CD4-positive, alpha-beta memory T cell (primary cell): ENCODE results near the gene PKN1. TPM values are rescaled to one million over a fixed set of nuclear protein-coding genes. Genes with fewer than 3 reads are reported as not detected.
A peak's percentile ranks its signal among the peaks of the same experiment; 100 is the strongest.

Experiments used
- CTCF ChIA-PET: fragments of 350-600 bp; sonication (Branson Sonifier 250); formaldehyde crosslinking; loops from one replicate; lab custom pipeline; 2021; ENCODE audit warnings: inconsistent platforms; ENCODE audit not compliant: partially characterized antibody; lab: Charles Lee
- POLR2A ChIA-PET: fragments of 350-600 bp; sonication (Branson Sonifier 250); formaldehyde crosslinking; loops from one replicate; lab custom pipeline; 2021; ENCODE audit not compliant: partially characterized antibody; lab: Charles Lee
- DNase-seq, 5 donors: peaks; one replicate each; pipeline versions ENCODE4 v3.0.0 to v3.0.0-alpha.2; 2020 to 2022; ENCODE audit warnings: mixed read lengths in 1 of 5
- H3K27ac ChIP-seq: one replicate; pipeline ENCODE4 v1.7.0; 2013; ENCODE audit warnings: low read depth, low read length
- H3K27me3 ChIP-seq: 2 replicates; pipeline ENCODE4 v1.7.0; 2013; ENCODE audit warnings: mild to moderate bottlenecking, low read length, moderate library complexity; ENCODE audit not compliant: insufficient read depth
- H3K36me3 ChIP-seq: 2 replicates; pipeline ENCODE4 v1.7.0; 2013; ENCODE audit warnings: mild to moderate bottlenecking, low read length, moderate library complexity; ENCODE audit not compliant: insufficient read depth
- H3K4me1 ChIP-seq: 2 replicates; pipeline ENCODE4 v1.7.0; 2013; ENCODE audit warnings: mild to moderate bottlenecking, low read length, moderate library complexity; ENCODE audit not compliant: insufficient read depth
- H3K4me3 ChIP-seq, 2 donors: one replicate each; pipeline ENCODE4 v1.7.0; 2013; ENCODE audit warnings: low read length in 2 of 2, mild to moderate bottlenecking in 1 of 2
- H3K9me3 ChIP-seq, 2 donors: one replicate each; pipeline ENCODE4 v1.7.0; 2013; ENCODE audit warnings: low read length in 2 of 2, control low read depth in 1 of 2; ENCODE audit not compliant: control insufficient read depth in 1 of 2
- H3K27ac Mint-ChIP-seq, 7 donors: one replicate each; pipeline ENCODE4 v1.8.0; 2020 to 2021; ENCODE audit warnings: mixed read lengths in 7 of 7, mild to moderate bottlenecking in 6 of 7, inconsistent platforms in 3 of 7, moderate library complexity in 3 of 7
- H3K27me3 Mint-ChIP-seq, 2 donors: one replicate each; pipeline ENCODE4 v1.8.0; 2020 to 2021; ENCODE audit warnings: mixed read lengths in 2 of 2
- H3K36me3 Mint-ChIP-seq, 2 donors: one replicate each; pipeline ENCODE4 v1.8.0; 2020 to 2021; ENCODE audit warnings: mixed read lengths in 2 of 2, inconsistent platforms in 1 of 2, mild to moderate bottlenecking in 1 of 2
- H3K4me1 Mint-ChIP-seq, 4 donors: one replicate each; pipeline ENCODE4 v1.8.0; 2020 to 2021; ENCODE audit warnings: mixed read lengths in 4 of 4, mild to moderate bottlenecking in 1 of 4
- H3K4me3 Mint-ChIP-seq, 8 donors: one replicate each; pipeline ENCODE4 v1.8.0; 2020 to 2021; ENCODE audit warnings: mixed read lengths in 8 of 8, mild to moderate bottlenecking in 7 of 8, moderate library complexity in 6 of 8, inconsistent platforms in 3 of 8
- H3K9me3 Mint-ChIP-seq, 8 donors: one replicate each; pipeline ENCODE4 v1.8.0; 2020 to 2021; ENCODE audit warnings: mixed read lengths in 8 of 8, mild to moderate bottlenecking in 5 of 8, inconsistent platforms in 3 of 8, moderate library complexity in 1 of 8
- intact Hi-C: fragments of 100-400 bp; cut with micrococcal nuclease; formaldehyde crosslinking; loops from one replicate; pipeline ENCODE4 v1.15.1; 2023
- polyA plus RNA-seq, 2 donors: library from polyadenylated mRNA; unstranded; fragments of 300-500 nt; fragmentation: Illumina TruSeq; gene quantifications; one replicate each; pipeline ENCODE4 v1.2.3, GENCODE V29; 2021
- total RNA-seq, 2 experiments: library from RNA; stranded (reverse); gene quantifications; one replicate each; pipeline ENCODE4 v1.2.3, GENCODE V29; 2021

Gene PKN1
- total and polyA plus RNA-seq, 4 experiments from 2014 or later: 41.5 to 205 (median 138) TPM

DNA sequence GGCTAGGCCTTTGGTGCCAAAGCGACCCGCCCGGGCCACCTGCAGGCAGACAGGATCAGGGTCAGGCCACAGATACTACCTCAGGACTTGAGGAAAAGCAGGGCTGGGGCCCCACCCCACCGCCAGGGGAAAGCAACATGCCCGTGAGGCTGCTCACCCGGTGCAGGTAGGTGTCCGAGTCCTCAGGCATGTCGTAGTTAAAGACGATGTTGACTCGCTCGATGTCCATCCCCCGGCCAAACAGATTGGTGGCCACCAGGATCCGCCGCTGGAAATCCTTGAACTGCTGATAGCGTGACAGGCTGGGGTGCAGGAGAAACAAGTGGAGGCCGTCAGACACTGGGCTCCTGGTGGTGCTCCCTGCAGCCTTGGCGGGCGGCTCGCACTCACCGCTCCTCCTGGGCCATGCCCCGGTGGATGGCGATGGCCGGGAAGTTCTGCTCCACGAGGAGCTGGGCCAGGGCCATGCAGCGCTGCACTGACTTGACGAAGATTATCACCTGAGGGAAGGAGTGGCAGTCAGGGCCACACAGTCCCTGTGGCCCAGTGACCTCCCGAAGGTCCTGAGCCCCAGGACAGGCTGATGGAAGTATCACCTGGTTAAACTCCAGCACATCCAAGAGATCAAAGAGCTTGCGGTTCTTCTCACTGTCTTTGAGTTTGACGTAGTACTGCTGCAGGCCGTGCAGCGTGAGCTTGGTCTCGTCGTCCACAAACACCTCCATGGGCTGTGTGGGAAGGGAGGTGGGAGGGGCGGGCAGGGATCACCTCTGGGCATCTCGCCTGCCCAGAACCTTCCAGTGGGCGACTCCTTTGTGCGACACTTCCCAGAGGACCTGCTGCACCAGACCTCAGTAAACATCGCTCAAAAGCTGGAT is 23.7 kb upstream of the PKN1 start:
- H3K9me3 ChIP-seq: no peaks in the 10 kb centered on the region
- Mint-ChIP-seq H3K27me3 (no peaks in the 10 kb centered on the region), H3K4me1 (peaks cover 29 to 90% (median 51%) of the 10 kb centered on the region in 4 donors), H3K27ac (peak overlapping the region; percentile 36 to 95 (median 86)), H3K4me3 (peak overlapping the region in 4 of 8 donors; percentile 45 to 84 (median 60)), H3K9me3 (peaks cover 0 to 13% (median 0%) of the 10 kb centered on the region in 8 donors), H3K36me3 (peaks cover 51 to 85% of the 10 kb centered on the region in 2 donors)
- H3K36me3 ChIP-seq: peaks cover 76% of the 10 kb centered on the region
- H3K4me1 ChIP-seq: peaks cover 68% of the 10 kb centered on the region
- no peak overlapping the region for H3K4me3 ChIP-seq
- ChIA-PET POLR2A (interaction anchor here (1.0 to 9.4 kb wide), 10 partner anchors 10 to 273 kb away, joined by 3 to 206 read pairs (median 6); partner anchors contain the start of genes ADGRE5, ASF1B, DDX39A and GIPC1), CTCF (interaction anchor here (0.8 to 2.2 kb wide), 10 partner anchors 19 to 272 kb away, joined by 3 to 12 read pairs (median 4); partner anchors contain the start of gene PKN1)
- peak overlapping the region; percentile 15 for H3K27ac ChIP-seq
- intact Hi-C loops: loop anchor here (1.0 to 5.0 kb wide), 2 partner anchors 10 to 192 kb away; partner anchors contain the start of gene DDX39A
- DNase-seq: peak in 4 of 5 donors; percentile 41 to 63 (median 48)
- H3K27me3 ChIP-seq: no peaks in the 10 kb centered on the region

DNA sequence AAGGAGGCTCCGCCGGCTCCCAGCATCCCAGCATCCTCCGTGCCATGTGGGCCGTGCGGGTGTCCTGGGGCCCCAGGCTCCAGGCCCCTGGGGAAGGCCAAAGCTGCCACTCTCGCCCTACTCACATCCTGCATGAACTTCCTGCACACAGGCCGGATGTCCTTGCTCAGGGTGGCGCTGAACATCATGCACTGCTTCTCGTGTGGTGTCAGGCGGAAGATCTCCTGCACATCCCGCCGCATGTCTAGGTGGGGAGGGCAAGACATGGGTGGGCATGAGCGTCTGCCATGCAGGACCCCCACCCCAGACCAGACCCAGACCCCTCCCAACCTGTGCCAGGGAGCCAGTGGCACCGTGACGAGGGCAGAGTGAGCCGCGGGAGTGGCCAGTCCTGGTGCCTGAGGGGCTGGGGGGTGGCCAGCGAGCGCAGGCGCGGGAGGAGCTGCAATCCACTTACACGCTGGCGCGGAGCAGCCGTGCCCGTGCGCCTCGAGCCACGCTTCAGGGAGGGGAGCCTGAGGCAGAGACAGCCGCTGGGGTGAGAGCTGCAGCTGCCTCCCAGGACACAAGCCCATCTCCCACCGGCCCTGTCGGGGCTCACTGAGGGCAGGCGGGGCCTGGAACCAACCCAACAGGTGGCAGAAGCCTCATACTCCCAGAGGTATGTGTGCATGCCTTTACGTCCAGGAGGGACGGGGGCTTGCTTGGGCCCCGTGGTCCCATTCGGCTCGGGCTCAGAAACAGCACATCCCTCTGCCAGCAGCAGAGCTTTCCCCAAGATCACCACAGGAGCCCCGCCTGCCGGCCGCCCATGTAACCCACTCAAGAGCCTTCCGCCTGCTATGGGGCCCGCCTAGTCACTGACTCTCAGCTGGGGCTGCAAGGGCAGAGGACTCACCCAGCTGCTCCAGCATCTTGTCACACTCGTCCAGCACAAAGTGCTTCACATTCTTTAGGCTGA is 22.7 kb upstream of the PKN1 start:
- Histone ChIP-seq H3K27ac (peak overlapping the region; percentile 15), H3K27me3 (no peaks in the 10 kb centered on the region), H3K9me3 (no peaks in the 10 kb centered on the region), H3K4me1 (peaks cover 77% of the 10 kb centered on the region), H3K36me3 (peaks cover 69% of the 10 kb centered on the region), H3K4me3 (no peak overlapping the region)
- POLR2A ChIA-PET: interaction anchor here (1.0 to 9.4 kb wide), 11 partner anchors 9 to 274 kb away, joined by 3 to 206 read pairs (median 6); partner anchors contain the start of genes ADGRE5, ASF1B, DDX39A and DNAJB1
- H3K36me3 Mint-ChIP-seq: peaks cover 44 to 82% of the 10 kb centered on the region in 2 donors
- peak overlapping the region; percentile 86 to 95 (median 91) for H3K27ac Mint-ChIP-seq
- CTCF ChIA-PET: interaction anchor here (0.8 to 2.2 kb wide), 13 partner anchors 18 to 273 kb away, joined by 3 to 12 read pairs (median 5); partner anchors contain the start of gene PKN1
- peaks cover 0 to 13% (median 0%) of the 10 kb centered on the region in 8 donors for H3K9me3 Mint-ChIP-seq
- H3K4me1 Mint-ChIP-seq: peaks cover 33 to 91% (median 57%) of the 10 kb centered on the region in 4 donors
- H3K4me3 Mint-ChIP-seq: peak overlapping the region; percentile 42 to 84 (median 67)
- intact Hi-C loops: loop anchor here (1.0 kb wide), 1 partner anchor 9 kb away; the partner anchor contains the start of gene DDX39A
- H3K27me3 Mint-ChIP-seq: no peaks in the 10 kb centered on the region
- peak; percentile 63 to 80 (median 72) for DNase-seq

DNA sequence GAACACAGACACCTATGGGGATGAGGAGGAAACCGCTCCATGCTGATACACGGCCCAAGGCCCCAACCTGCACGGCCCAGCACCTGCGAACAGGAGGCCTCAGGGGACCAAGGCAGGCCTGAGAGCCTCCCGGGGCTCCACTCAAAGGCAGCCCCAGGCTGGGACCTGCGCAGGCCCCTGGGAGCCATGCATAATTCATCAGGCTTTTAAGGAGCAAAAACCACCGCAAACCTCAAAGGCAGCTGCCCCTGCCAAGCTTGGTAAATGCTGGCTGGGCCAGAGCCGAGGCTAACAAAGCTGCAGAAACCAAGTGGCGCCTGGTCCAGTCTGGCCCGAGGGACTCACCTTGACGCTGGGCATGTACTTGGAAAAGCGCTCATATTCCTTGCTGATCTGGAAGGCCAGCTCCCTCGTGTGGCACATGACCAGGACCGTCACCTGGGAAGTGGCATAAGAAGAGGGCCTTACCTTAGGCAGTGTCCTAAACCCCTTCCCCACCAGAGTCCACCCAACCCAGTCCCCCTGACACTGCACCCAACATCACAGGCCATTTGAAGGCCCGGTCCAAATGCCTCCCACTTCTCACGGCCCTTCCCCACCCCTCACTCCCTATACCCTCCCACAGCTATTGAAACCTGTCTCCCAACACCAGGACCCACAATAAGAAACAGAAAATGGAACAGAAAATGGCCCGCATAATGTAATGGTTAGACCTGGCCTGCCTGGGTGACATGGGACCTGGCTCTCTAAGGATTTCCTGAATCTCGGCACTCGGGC is 21.8 kb upstream of the PKN1 start:
- Histone ChIP-seq H3K36me3 (peaks cover 64% of the 10 kb centered on the region), H3K27ac (peak overlapping the region; percentile 8), H3K27me3 (no peaks in the 10 kb centered on the region), H3K4me1 (peaks cover 80% of the 10 kb centered on the region), H3K4me3 (no peak overlapping the region), H3K9me3 (no peaks in the 10 kb centered on the region)
- Mint-ChIP-seq H3K4me3 (peak overlapping the region in 6 of 8 donors; percentile 21 to 77 (median 49)), H3K27me3 (no peaks in the 10 kb centered on the region), H3K9me3 (peaks cover 0 to 13% (median 0%) of the 10 kb centered on the region in 8 donors), H3K36me3 (peaks cover 41 to 83% of the 10 kb centered on the region in 2 donors), H3K27ac (peak overlapping the region; percentile 21 to 94 (median 80)), H3K4me1 (peaks cover 38 to 92% (median 62%) of the 10 kb centered on the region in 4 donors)
- POLR2A ChIA-PET: interaction anchor here (0.6 to 9.4 kb wide), 6 partner anchors 8 to 275 kb away, joined by 3 to 206 read pairs (median 22); partner anchors contain the start of genes ADGRE5, ASF1B, DDX39A and DNAJB1
- intact Hi-C loops: no loop called here
- CTCF ChIA-PET: interaction anchor here (1.0 to 2.2 kb wide), 7 partner anchors 17 to 211 kb away, joined by 3 to 11 read pairs (median 5); partner anchors contain the start of gene PKN1
- DNase-seq: peak in 1 of 5 donors; percentile 35

DNA sequence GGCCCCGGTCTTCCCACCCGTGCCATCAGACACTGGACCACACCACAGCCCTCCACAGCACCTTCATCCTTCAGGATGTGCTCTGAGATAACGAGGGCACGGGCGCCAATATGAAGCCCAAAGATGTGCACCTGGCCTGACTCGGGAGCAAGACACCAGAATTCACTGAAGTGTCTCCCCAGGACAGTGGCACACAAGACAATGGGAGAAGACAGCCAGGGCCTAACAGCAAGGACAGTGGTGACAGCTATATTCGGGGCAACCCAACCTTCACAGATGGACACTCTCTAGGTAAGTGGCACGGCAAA is 21.2 kb upstream of the PKN1 start:
- Histone ChIP-seq H3K27ac (peak overlapping the region; percentile 8), H3K36me3 (peaks cover 59% of the 10 kb centered on the region), H3K4me3 (no peak overlapping the region), H3K27me3 (no peaks in the 10 kb centered on the region), H3K4me1 (peaks cover 81% of the 10 kb centered on the region), H3K9me3 (no peaks in the 10 kb centered on the region)
- peak overlapping the region; percentile 21 to 94 (median 79) for H3K27ac Mint-ChIP-seq
- POLR2A ChIA-PET: interaction anchor here (0.6 to 9.4 kb wide), 4 partner anchors 12 to 50 kb away, joined by 3 to 206 read pairs (median 24); partner anchors contain the start of gene ADGRE5
- CTCF ChIA-PET: interaction anchor here (1.0 to 1.6 kb wide), 3 partner anchors 19 to 212 kb away, joined by 3 to 7 read pairs (median 5); no protein-coding TSS in a partner anchor
- peak in 1 of 5 donors; percentile 39 for DNase-seq
- peaks cover 0 to 11% (median 0%) of the 10 kb centered on the region in 8 donors for H3K9me3 Mint-ChIP-seq
- intact Hi-C loops: no loop called here
- peaks cover 37 to 81% of the 10 kb centered on the region in 2 donors for H3K36me3 Mint-ChIP-seq
- no peaks in the 10 kb centered on the region for H3K27me3 Mint-ChIP-seq
- H3K4me1 Mint-ChIP-seq: peaks cover 41 to 92% (median 65%) of the 10 kb centered on the region in 4 donors
- peak overlapping the region in 4 of 8 donors; percentile 10 to 59 (median 36) for H3K4me3 Mint-ChIP-seq

DNA sequence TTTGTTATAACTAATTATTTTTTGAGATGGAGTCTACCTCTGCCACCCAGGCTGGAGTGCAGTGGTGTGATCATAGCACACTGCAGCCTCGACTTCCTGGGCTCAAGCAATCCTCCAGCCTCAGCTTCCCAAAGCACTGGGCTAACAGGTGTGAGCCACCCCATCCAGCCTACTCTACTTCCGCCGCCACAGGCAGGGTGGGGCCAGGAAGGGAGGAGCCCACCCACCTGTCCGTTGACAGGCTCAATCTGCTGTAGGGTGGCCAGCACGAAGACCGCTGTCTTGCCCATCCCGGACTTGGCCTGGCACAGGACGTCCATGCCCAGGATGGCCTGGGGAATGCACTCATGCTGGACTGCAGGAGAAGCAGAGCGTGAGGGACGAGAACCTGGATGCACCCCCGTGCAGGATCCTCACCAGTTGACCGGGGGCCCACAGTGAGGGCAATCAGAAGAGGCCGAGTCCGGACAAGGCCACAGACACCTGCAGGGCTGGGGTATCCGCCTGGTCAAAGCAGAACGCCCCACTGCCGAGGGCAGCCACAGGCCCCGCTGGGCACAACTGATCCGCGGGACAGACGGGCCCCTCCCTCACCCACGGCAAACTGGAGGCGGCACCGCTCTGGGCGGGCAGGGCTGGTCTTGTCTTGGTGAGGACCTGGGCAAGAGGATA is 20.6 kb upstream of the PKN1 start:
- Histone ChIP-seq H3K9me3 (no peaks in the 10 kb centered on the region), H3K27me3 (no peaks in the 10 kb centered on the region), H3K27ac (peak overlapping the region; percentile 8), H3K36me3 (peaks cover 53% of the 10 kb centered on the region), H3K4me1 (peaks cover 86% of the 10 kb centered on the region), H3K4me3 (no peak overlapping the region)
- Mint-ChIP-seq H3K27ac (peak overlapping the region in 4 of 7 donors; percentile 78 to 94 (median 83)), H3K4me1 (peaks cover 42 to 93% (median 69%) of the 10 kb centered on the region in 4 donors), H3K9me3 (peaks cover 0 to 8% (median 0%) of the 10 kb centered on the region in 8 donors), H3K36me3 (peaks cover 34 to 78% of the 10 kb centered on the region in 2 donors), H3K27me3 (no peaks in the 10 kb centered on the region), H3K4me3 (peak overlapping the region in 2 of 8 donors; percentile 10 to 59)
- intact Hi-C loops: no loop called here
- POLR2A ChIA-PET: interaction anchor here (0.6 to 1.3 kb wide), 4 partner anchors 9 to 68 kb away, joined by 3 to 5 read pairs (median 3); no protein-coding TSS in a partner anchor
- DNase-seq: peak in 1 of 5 donors; percentile 42
- CTCF ChIA-PET: interaction anchor here (0.8 to 1.2 kb wide), 2 partner anchors 51 to 64 kb away, joined by 3 to 4 read pairs; no protein-coding TSS in a partner anchor
